Parathyroid adenoma (tissue), 2 donors: Measurements from ENCODE around the gene FAM222B.

ENCODE experiments used
- H2AFZ ChIP-seq: fragments of 300-600 bp; sonication (generic); one replicate; pipeline ENCODE4 v1.7.0; 2017; ENCODE audit warnings: antibody characterized with exemption, mild to moderate bottlenecking
- H3K27ac ChIP-seq: fragments of 300-600 bp; sonication (generic); one replicate; pipeline ENCODE4 v1.7.0; 2017
- H3K27me3 ChIP-seq: fragments of 300-600 bp; sonication (generic); one replicate; pipeline ENCODE4 v1.7.0; 2017; ENCODE audit warnings: low read length; ENCODE audit not compliant: control insufficient read depth, insufficient read depth
- H3K36me3 ChIP-seq: fragments of 300-600 bp; sonication (generic); one replicate; pipeline ENCODE4 v1.7.0; 2017; ENCODE audit warnings: low read length; ENCODE audit not compliant: control insufficient read depth, insufficient read depth
- H3K4me1 ChIP-seq: fragments of 300-600 bp; sonication (generic); one replicate; pipeline ENCODE4 v1.7.0; 2017; ENCODE audit warnings: control low read depth
- H3K4me2 ChIP-seq: fragments of 300-600 bp; sonication (generic); one replicate; pipeline ENCODE4 v1.7.0; 2017; ENCODE audit warnings: low read length
- H3K4me3 ChIP-seq: fragments of 300-600 bp; sonication (generic); one replicate; pipeline ENCODE4 v1.7.0; 2017; ENCODE audit warnings: low read depth, low read length
- H3K79me2 ChIP-seq: fragments of 300-600 bp; sonication (generic); one replicate; pipeline ENCODE4 v1.7.0; 2017; ENCODE audit warnings: control low read depth
- H3K9ac ChIP-seq: fragments of 300-600 bp; sonication (generic); one replicate; pipeline ENCODE4 v1.7.0; 2017; ENCODE audit warnings: mild to moderate bottlenecking
- H3K9me3 ChIP-seq: fragments of 300-600 bp; sonication (generic); one replicate; pipeline ENCODE4 v1.7.0; 2017; ENCODE audit warnings: low read length; ENCODE audit not compliant: control insufficient read depth
- TF ChIP-seq, protein P1 (sequence below): fragments of 300-600 bp; sonication (generic); IDR thresholded peaks from one replicate; pipeline ENCODE4 v1.7.0; 2017; ENCODE audit warnings: antibody characterized with exemption, mild to moderate bottlenecking
- donor health status: primary hyperparathyroidism.

The FAM222B gene

DNA sequence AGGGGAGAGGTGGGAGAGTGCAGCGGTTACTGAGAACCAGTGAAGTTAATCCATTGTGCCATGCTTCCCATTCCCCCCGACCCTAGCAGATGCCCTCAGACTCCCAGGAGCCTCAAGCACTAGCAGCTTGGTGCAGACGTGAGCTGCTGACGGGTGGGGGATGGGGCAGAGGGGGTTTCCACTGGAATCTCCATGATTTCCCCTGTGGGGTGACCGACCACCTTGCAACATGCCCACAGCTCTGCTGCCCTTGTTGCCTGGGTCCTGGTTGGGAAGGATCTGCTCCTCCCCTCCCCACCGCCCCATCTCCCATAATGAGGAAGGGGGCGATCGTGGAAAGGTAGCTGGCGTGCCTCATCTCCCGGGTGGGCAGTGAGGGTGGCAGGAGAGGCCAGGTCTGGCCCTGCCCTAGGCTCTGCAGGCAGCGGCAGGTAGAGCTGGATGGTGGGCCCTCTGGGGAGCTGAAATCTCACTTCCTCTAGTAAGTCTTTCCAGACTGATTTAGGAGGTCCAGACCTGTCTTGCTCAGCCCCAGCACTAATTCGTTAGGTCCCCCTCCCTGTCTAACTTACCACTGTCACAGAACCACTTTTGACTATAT lies 45.4 kb upstream of the FAM222B start:
- Histone ChIP-seq H3K4me1 (no peaks in the 10 kb centered on the region), H3K4me3 (no peak overlapping the region), H3K27ac (no peak overlapping the region), H3K79me2 (peaks cover 13% of the 10 kb centered on the region), H2AFZ (no peak overlapping the region), H3K9ac (no peak overlapping the region), H3K36me3 (no peaks in the 10 kb centered on the region), H3K4me2 (no peak overlapping the region), H3K9me3 (no peaks in the 10 kb centered on the region), H3K27me3 (no peaks in the 10 kb centered on the region)
- TF ChIP-seq, protein P1, sequence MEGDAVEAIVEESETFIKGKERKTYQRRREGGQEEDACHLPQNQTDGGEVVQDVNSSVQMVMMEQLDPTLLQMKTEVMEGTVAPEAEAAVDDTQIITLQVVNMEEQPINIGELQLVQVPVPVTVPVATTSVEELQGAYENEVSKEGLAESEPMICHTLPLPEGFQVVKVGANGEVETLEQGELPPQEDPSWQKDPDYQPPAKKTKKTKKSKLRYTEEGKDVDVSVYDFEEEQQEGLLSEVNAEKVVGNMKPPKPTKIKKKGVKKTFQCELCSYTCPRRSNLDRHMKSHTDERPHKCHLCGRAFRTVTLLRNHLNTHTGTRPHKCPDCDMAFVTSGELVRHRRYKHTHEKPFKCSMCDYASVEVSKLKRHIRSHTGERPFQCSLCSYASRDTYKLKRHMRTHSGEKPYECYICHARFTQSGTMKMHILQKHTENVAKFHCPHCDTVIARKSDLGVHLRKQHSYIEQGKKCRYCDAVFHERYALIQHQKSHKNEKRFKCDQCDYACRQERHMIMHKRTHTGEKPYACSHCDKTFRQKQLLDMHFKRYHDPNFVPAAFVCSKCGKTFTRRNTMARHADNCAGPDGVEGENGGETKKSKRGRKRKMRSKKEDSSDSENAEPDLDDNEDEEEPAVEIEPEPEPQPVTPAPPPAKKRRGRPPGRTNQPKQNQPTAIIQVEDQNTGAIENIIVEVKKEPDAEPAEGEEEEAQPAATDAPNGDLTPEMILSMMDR: no peak

DNA sequence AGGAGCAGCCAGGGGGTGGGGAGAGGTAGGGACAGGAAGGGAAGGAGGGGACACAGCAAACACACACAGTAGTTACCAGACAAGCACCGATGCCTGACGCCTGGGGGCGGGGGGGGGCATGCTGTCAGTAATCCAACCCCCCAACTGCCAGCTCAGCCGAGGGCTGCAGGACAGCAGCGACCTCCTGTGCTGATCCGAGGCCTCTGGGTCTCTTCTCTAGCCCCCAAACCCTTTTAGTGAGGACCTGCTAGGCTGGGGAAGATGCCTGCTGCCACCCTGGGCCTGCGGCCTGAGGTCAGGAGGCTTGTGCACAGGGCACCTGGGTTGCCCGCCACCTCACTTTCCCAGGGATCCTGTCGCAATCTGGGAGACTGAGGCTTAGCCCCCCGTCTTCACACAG lies 43.4 kb upstream of the FAM222B start:
- H3K9ac ChIP-seq: no peak overlapping the region
- no peaks in the 10 kb centered on the region for H3K4me1 ChIP-seq
- no peak overlapping the region for H2AFZ ChIP-seq
- H3K79me2 ChIP-seq: peaks cover 13% of the 10 kb centered on the region
- no peak overlapping the region for H3K27ac ChIP-seq
- no peaks in the 10 kb centered on the region for H3K36me3 ChIP-seq
- TF ChIP-seq, protein P1: no peak
- H3K27me3 ChIP-seq: no peaks in the 10 kb centered on the region
- no peaks in the 10 kb centered on the region for H3K9me3 ChIP-seq
- H3K4me2 ChIP-seq: no peak overlapping the region
- H3K4me3 ChIP-seq: no peak overlapping the region

DNA sequence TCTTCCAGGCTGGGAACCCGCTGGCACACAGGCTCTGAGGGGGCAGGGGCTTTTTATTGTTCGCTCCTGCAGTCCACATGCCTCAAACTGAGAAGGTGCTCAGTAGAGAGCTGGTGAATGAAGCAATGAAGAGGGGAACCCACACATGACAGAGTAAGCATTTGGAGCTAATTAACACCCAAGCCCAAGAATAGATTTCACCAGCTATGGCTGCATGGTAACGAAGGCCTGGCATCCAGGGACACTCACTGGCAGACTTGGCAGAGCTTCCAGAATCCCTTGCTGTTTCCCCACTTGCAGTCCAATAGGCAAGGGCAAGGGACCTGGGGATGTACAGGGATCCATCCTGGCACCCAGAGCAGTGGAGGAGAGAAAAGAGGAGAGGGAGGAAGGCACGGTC lies 42.8 kb upstream of the FAM222B start:
- no peaks in the 10 kb centered on the region for H3K9me3 ChIP-seq
- no peak overlapping the region for H2AFZ ChIP-seq
- TF ChIP-seq, protein P1: no peak
- no peak overlapping the region for H3K4me3 ChIP-seq
- no peaks in the 10 kb centered on the region for H3K36me3 ChIP-seq
- no peaks in the 10 kb centered on the region for H3K27me3 ChIP-seq
- peaks cover 13% of the 10 kb centered on the region for H3K79me2 ChIP-seq
- H3K27ac ChIP-seq: no peak overlapping the region
- H3K4me2 ChIP-seq: no peak overlapping the region
- no peaks in the 10 kb centered on the region for H3K4me1 ChIP-seq
- H3K9ac ChIP-seq: no peak overlapping the region

GRCh38 chr17:28883967-28884702 lies 41.5 kb upstream of the FAM222B start:
- TF ChIP-seq, protein P1: no peak
- Histone ChIP-seq H3K9ac (no peak overlapping the region), H3K27ac (no peak overlapping the region)

More at GRCh38 chr17:28883967-28884702, 41.5 kb upstream of the FAM222B start:
- peaks cover 13% of the 10 kb centered on the region for H3K79me2 ChIP-seq
- H2AFZ ChIP-seq: no peak overlapping the region
- no peaks in the 10 kb centered on the region for H3K4me1 ChIP-seq
- H3K4me2 ChIP-seq: no peak overlapping the region
- no peaks in the 10 kb centered on the region for H3K9me3 ChIP-seq
- H3K36me3 ChIP-seq: no peaks in the 10 kb centered on the region
- H3K27me3 ChIP-seq: no peaks in the 10 kb centered on the region
- no peak overlapping the region for H3K4me3 ChIP-seq
